SK-N-SH (cell line): Measurements from ENCODE around the gene KCTD11. TPM values are rescaled to one million over a fixed set of nuclear protein-coding genes. Genes with fewer than 3 reads are reported as not detected.
A peak's percentile ranks its signal among the peaks of the same experiment; 100 is the strongest.

Experiments used
- CTCF ChIA-PET: fragments of 300-600, 350-600 bp; formaldehyde crosslinking; extraction: SDS; loops from one replicate; lab custom pipeline; 2021; lab: Yijun Ruan, JAX
- POLR2A ChIA-PET: fragments of 350-600 bp; sonication (Branson Sonifier 250); formaldehyde crosslinking; extraction: SDS; loops from one replicate; lab custom pipeline; 2020; ENCODE audit warnings: antibody characterized with exemption, inconsistent platforms; lab: Yijun Ruan, JAX
- DNase-seq: peaks from one replicate; pipeline ENCODE4 v3.0.0; 2012
- H2AFZ ChIP-seq: fragments of 200-600 bp; sonication (generic); 2 replicates; pipeline ENCODE4 v1.8.1; 2016; ENCODE audit warnings: antibody characterized with exemption, mild to moderate bottlenecking, low read depth
- H3F3A ChIP-seq: fragments of 200-600 bp; sonication (generic); replicated peaks from 2 replicates; pipeline ENCODE3; 2016; ENCODE audit warnings: antibody characterized with exemption, mild to moderate bottlenecking; ENCODE audit not compliant: insufficient read depth
- H3K27ac ChIP-seq, 2 experiments: fragments of 200-500 bp in 1 of 2; fragments of 200-600 bp in 1 of 2; sonication (Bioruptor generic) in 1 of 2; sonication (generic), shearing (Covaris generic) in 1 of 2; 2 replicates each; pipeline versions ENCODE4 v1.5.1 to v1.6.1; 2014 to 2016; ENCODE audit warnings: low read depth in 2 of 2, inconsistent platforms in 1 of 2, low read length in 1 of 2, mild to moderate bottlenecking in 1 of 2, mixed read lengths in 1 of 2
- H3K27me3 ChIP-seq: fragments of 200-600 bp; sonication (generic), shearing (Covaris generic); 2 replicates; pipeline ENCODE4 v1.6.1; 2016; ENCODE audit warnings: mixed run types; ENCODE audit not compliant: insufficient read depth
- H3K36me3 ChIP-seq, 2 experiments: fragments of 200-500 bp in 1 of 2; fragments of 200-600 bp in 1 of 2; sonication (Bioruptor generic) in 1 of 2; sonication (generic) in 1 of 2; replicated peaks in 1 of 2; 2 replicates each; pipeline versions ENCODE3 to v1.5.1; 2014 to 2016; ENCODE audit warnings: low read length in 1 of 2, mild to moderate bottlenecking in 1 of 2; ENCODE audit not compliant: insufficient read depth in 2 of 2, control insufficient read depth in 1 of 2
- H3K4me1 ChIP-seq, 2 experiments: fragments of 200-500 bp in 1 of 2; fragments of 200-600 bp in 1 of 2; sonication (Bioruptor generic) in 1 of 2; sonication (generic), shearing (Covaris generic) in 1 of 2; 2 replicates each; pipeline versions ENCODE4 v1.5.1 to v1.6.1; 2014 to 2016; ENCODE audit warnings: low read depth in 1 of 2, low read length in 1 of 2, mixed run types in 1 of 2; ENCODE audit not compliant: insufficient read depth in 2 of 2, control insufficient read depth in 1 of 2
- H3K4me2 ChIP-seq: fragments of 200-600 bp; sonication (generic), shearing (Covaris generic); 2 replicates; pipeline ENCODE4 v1.6.1; 2017; ENCODE audit warnings: mixed run types
- H3K4me3 ChIP-seq, 2 experiments: fragments of 200-500 bp in 1 of 2; fragments of 200-600 bp in 1 of 2; sonication (Bioruptor generic) in 1 of 2; sonication (generic), shearing (Covaris generic) in 1 of 2; 2 replicates each; pipeline versions ENCODE4 v1.5.1 to v1.8.1; 2014 to 2016; ENCODE audit warnings: low read depth in 2 of 2, inconsistent platforms in 1 of 2, low read length in 1 of 2, mild to moderate bottlenecking in 1 of 2, mixed read lengths in 1 of 2, moderate library complexity in 1 of 2
- H3K79me2 ChIP-seq: fragments of 200-600 bp; sonication (generic); 2 replicates; pipeline ENCODE4 v1.8.1; 2017; ENCODE audit warnings: mild to moderate bottlenecking; ENCODE audit not compliant: insufficient read depth
- H3K9ac ChIP-seq: fragments of 200-600 bp; sonication (generic); 2 replicates; pipeline ENCODE4 v1.6.1; 2017; ENCODE audit warnings: mixed run types
- H3K9me2 ChIP-seq: fragments of 200-600 bp; sonication (generic); 2 replicates; pipeline ENCODE4 v1.6.1; 2017; ENCODE audit warnings: mixed run types
- H3K9me3 ChIP-seq: fragments of 200-600 bp; sonication (generic); 2 replicates; pipeline ENCODE4 v1.6.1; 2017; ENCODE audit warnings: mixed run types, mild to moderate bottlenecking, moderate library complexity
- H4K20me1 ChIP-seq: fragments of 200-600 bp; sonication (generic); 2 replicates; pipeline ENCODE4 v1.6.1; 2017; ENCODE audit warnings: mild to moderate bottlenecking, mixed run types; ENCODE audit not compliant: insufficient read depth
- CHD2 ChIP-seq: fragments of 150-350 bp; IDR thresholded peaks from 2 replicates; pipeline ENCODE4 v1.6.1; 2018; ENCODE audit warnings: low read length; ENCODE audit not compliant: partially characterized antibody
- CTCF ChIP-seq: fragments of 200-600 bp; sonication (generic); IDR thresholded peaks from 2 replicates; pipeline ENCODE4 v1.6.1; 2017; ENCODE audit warnings: antibody characterized with exemption, mild to moderate bottlenecking, moderate library complexity
- ELF1 ChIP-seq: IDR thresholded peaks from 2 replicates; pipeline ENCODE4 v1.4.0; 2012
- EP300 ChIP-seq, 2 experiments: IDR thresholded peaks; 2 replicates each; pipeline versions ENCODE4 v1.4.0 to v1.6.1; 2012; ENCODE audit warnings: borderline replicate concordance in 1 of 2, low read depth in 1 of 2, low read length in 1 of 2
- FOXJ3 ChIP-seq: sonication (generic); formaldehyde crosslinking; IDR thresholded peaks from 2 replicates; pipeline ENCODE4 v1.5.1; 2020; ENCODE audit warnings: mild to moderate bottlenecking, missing genetic modification reagents
- FOXM1 ChIP-seq: IDR thresholded peaks from 2 replicates; pipeline ENCODE4 v1.4.0; 2012; ENCODE audit warnings: low read depth, mild to moderate bottlenecking
- IRF3 ChIP-seq: fragments of 150-350 bp; IDR thresholded peaks from 2 replicates; pipeline ENCODE4 v1.6.1; 2016; ENCODE audit warnings: mild to moderate bottlenecking, low read depth, low read length
- MXI1 ChIP-seq: IDR thresholded peaks from 2 replicates; pipeline ENCODE4 v1.6.1; 2012; ENCODE audit warnings: mild to moderate bottlenecking, low read depth, low read length, improper control_type of control experiment
- PBX3 ChIP-seq: IDR thresholded peaks from 2 replicates; pipeline ENCODE4; 2012
- RAD21 ChIP-seq: IDR thresholded peaks from 2 replicates; pipeline ENCODE4 v1.6.1; 2012; ENCODE audit warnings: mild to moderate bottlenecking, low read length
- RCOR1 ChIP-seq: fragments of 150-350 bp; IDR thresholded peaks from 2 replicates; pipeline ENCODE4 v1.6.1; 2017; ENCODE audit warnings: antibody characterized with exemption, low read length
- REST ChIP-seq: IDR thresholded peaks from 2 replicates; pipeline ENCODE4 v1.6.1; 2012; ENCODE audit warnings: mild to moderate bottlenecking, low read depth, low read length, moderate library complexity
- RFX5 ChIP-seq: IDR thresholded peaks from 2 replicates; pipeline ENCODE4 v1.6.1; 2012; ENCODE audit warnings: mild to moderate bottlenecking, improper control_type of control experiment, low read length
- SIN3A ChIP-seq: IDR thresholded peaks from 2 replicates; pipeline ENCODE4 v1.6.1; 2012; ENCODE audit warnings: low read depth, mild to moderate bottlenecking, low read length, moderate library complexity, borderline replicate concordance
- SMC3 ChIP-seq: IDR thresholded peaks from 2 replicates; pipeline ENCODE4 v1.6.1; 2012; ENCODE audit warnings: low read depth, low read length, improper control_type of control experiment
- TAF1 ChIP-seq: IDR thresholded peaks from 2 replicates; pipeline ENCODE4 v1.6.1; 2012; ENCODE audit warnings: low read depth, mild to moderate bottlenecking, low read length, moderate library complexity, borderline replicate concordance
- TCF12 ChIP-seq: IDR thresholded peaks from 2 replicates; pipeline ENCODE4 v1.4.0; 2012
- USF1 ChIP-seq: IDR thresholded peaks from 2 replicates; pipeline ENCODE4 v1.4.0; 2012; ENCODE audit warnings: low read depth, borderline replicate concordance
- USF2 ChIP-seq: fragments of 150-350 bp; IDR thresholded peaks from 2 replicates; pipeline ENCODE4 v1.6.1; 2017; ENCODE audit warnings: antibody characterized with exemption, low read length, low read depth, borderline replicate concordance
- YY1 ChIP-seq: IDR thresholded peaks from 2 replicates; pipeline ENCODE4 v1.4.0; 2012; ENCODE audit warnings: low read depth, mild to moderate bottlenecking
- WGBS: methylation state at CpG from one replicate; pipeline ENCODE4 v1.1.6; 2017; ENCODE audit warnings: low lambda C conversion rate; 5-methylcytosine and 5-hydroxymethylcytosine counted together
- polyA plus RNA-seq, 3 experiments: library from polyadenylated mRNA; depleted of rRNA; stranded (reverse); fragments of >200 nt; gene quantifications; 2 replicates each; pipeline ENCODE4 v1.2.3, GENCODE V29; 2012

KCTD11 gene
- polyA plus RNA-seq, 1 of the 3 experiments (the other 2 are of a cell fraction) = 9.5 TPM

GRCh38 chr17:7380855-7381683 lies 29.1 kb downstream of the KCTD11 start, which contains the start of gene TNK1:
Gene TNK1, plus strand, starts transcription at chr17:7381089. Its CDS starts 1,838 bp downstream, at chr17:7382927.
- H3F3A ChIP-seq = no peaks in the 10 kb centered on the region
- no peaks in the 10 kb centered on the region for H4K20me1 ChIP-seq
- H3K36me3 ChIP-seq = no peaks in the 10 kb centered on the region
- no peaks in the 10 kb centered on the region for H3K9me3 ChIP-seq
- H3K79me2 ChIP-seq = no peaks in the 10 kb centered on the region
- no peak within 1 kb of the TSS for H2AFZ ChIP-seq
- peaks cover 8% of the 10 kb centered on the region; the same call in 1 of the 2 replicates for H3K27me3 ChIP-seq
- TF ChIP-seq CHD2 (no peak), MXI1 (no peak), RAD21 (no peak), YY1 (no peak), CTCF (no peak), RCOR1 (no peak), ELF1 (no peak), REST (no peak), IRF3 (no peak), FOXJ3 (no peak), RFX5 (no peak), TCF12 (no peak), TAF1 (no peak), PBX3 (no peak), USF1 (no peak), SMC3 (no peak), FOXM1 (no peak), USF2 (no peak), EP300 (IDR thresholded peaks at IDR 0.05; ENCODE audit: borderline replicate concordance in 1 of 2, low read depth in 1 of 2, low read length in 1 of 2) (no peak), SIN3A (no peak)
- peak within 1 kb of the TSS; percentile 37 for H3K4me2 ChIP-seq
- peak within 1 kb of the TSS in 1 of 2 experiments; percentile 32; a peak in 2 of 4 replicates for H3K4me3 ChIP-seq
- H3K9me2 ChIP-seq = no peaks in the 10 kb centered on the region
- POLR2A ChIA-PET = interaction anchor here (0.6 to 1.2 kb wide), 4 partner anchors 9 to 160 kb away, joined by 3 to 4 read pairs (median 3); partner anchors contain the start of gene TMEM256
- CTCF ChIA-PET = interaction anchor here (0.8 to 1.3 kb wide), 6 partner anchors 9 to 208 kb away, joined by 3 to 11 read pairs (median 4); no protein-coding TSS in a partner anchor
- H3K9ac ChIP-seq = no peak within 1 kb of the TSS
- DNase-seq = peak; percentile 64
- H3K4me1 ChIP-seq = peaks cover 0 to 32% of the 10 kb centered on the region in 2 experiments; a peak in 2 of 4 replicates
- WGBS = 44% methylated on average over 20 of the region's 52 CpGs
- no peak within 1 kb of the TSS for H3K27ac ChIP-seq
